Ovary (tissue), 3 donors: Measurements from ENCODE around the gene SLA2.

Source experiments
- POLR2A ChIP-seq: fragments of 450-650 bp; IDR thresholded peaks from one replicate; pipeline ENCODE4 v1.6.1; 2017; ENCODE audit warnings: antibody characterized with exemption, mild to moderate bottlenecking, moderate library complexity
- TF ChIP-seq, protein P1 (sequence below), 3 donors: fragments of 450-650 bp in 2 of 3; fragments of 200-600 bp in 1 of 3; IDR thresholded peaks; one replicate each; pipeline versions ENCODE4 v1.5.1 to v1.8.0; 2016 to 2022; ENCODE audit warnings: antibody characterized with exemption in 3 of 3, mild to moderate bottlenecking in 1 of 3
- donor health status: DM: no; HTN: no; CAD: no.

DNA sequence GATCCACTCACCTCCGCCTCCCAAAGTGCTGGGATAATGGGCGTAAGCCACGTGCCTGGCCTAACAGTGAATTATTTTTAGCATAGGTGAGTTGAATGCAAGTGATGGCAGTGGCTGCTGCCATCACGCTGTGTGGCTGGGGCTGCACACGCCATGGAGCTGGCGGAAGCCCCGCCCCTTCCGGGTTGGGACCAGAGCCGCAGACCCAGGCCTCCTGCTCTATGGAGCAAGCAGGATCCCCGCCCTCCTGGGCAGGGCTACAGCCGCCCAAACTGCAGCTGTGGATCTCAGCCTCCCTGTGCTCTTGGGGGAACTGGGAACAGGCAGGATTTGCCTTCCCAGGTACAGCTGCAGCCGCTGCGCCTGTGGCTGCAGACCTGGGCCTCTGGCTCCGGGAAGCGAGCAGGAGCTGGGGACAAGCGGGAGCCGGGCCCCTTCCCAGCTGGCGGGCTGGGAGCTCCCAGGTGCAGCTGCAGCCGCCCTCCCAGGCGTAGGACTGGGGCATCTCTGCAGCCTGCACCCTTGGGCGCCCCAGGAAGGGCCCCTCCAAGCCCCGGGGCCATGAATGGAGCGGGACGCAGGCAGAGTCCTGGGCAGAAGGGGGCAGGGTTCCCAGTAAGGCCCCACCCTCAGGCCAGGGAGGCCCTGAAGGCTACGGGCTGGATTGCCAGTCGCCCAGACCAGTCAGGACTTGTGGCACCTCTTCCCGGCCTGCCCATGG, 30.9 kb upstream of the SLA2 start:
- TF ChIP-seq POLR2A: no peak
- TF ChIP-seq, protein P1, sequence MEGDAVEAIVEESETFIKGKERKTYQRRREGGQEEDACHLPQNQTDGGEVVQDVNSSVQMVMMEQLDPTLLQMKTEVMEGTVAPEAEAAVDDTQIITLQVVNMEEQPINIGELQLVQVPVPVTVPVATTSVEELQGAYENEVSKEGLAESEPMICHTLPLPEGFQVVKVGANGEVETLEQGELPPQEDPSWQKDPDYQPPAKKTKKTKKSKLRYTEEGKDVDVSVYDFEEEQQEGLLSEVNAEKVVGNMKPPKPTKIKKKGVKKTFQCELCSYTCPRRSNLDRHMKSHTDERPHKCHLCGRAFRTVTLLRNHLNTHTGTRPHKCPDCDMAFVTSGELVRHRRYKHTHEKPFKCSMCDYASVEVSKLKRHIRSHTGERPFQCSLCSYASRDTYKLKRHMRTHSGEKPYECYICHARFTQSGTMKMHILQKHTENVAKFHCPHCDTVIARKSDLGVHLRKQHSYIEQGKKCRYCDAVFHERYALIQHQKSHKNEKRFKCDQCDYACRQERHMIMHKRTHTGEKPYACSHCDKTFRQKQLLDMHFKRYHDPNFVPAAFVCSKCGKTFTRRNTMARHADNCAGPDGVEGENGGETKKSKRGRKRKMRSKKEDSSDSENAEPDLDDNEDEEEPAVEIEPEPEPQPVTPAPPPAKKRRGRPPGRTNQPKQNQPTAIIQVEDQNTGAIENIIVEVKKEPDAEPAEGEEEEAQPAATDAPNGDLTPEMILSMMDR (IDR thresholded peaks at IDR 0.05): no peak
